Type B pancreatic cell (in vitro differentiated cells): ENCODE data around the gene RBM14. TPM values are rescaled to one million over a fixed set of nuclear protein-coding genes. Genes with fewer than 3 reads are reported as not detected.

Experiments
- DNase-seq: peaks from one replicate; pipeline ENCODE4 v3.0.0; 2021; ENCODE audit warnings: mixed read lengths; ENCODE audit not compliant: unreplicated experiment; ENCODE audit errors: extremely low spot score
- H3K27ac Mint-ChIP-seq: 2 replicates; pipeline ENCODE4 v1.8.0; 2021; ENCODE audit warnings: mild to moderate bottlenecking, mixed read lengths
- H3K27me3 Mint-ChIP-seq: 2 replicates; pipeline ENCODE4 v1.8.0; 2021; ENCODE audit warnings: mixed read lengths
- H3K36me3 Mint-ChIP-seq: 2 replicates; pipeline ENCODE4 v1.8.0; 2021; ENCODE audit warnings: mixed read lengths
- H3K4me1 Mint-ChIP-seq: one replicate; pipeline ENCODE4 v1.8.0; 2021; ENCODE audit warnings: mixed read lengths; ENCODE audit not compliant: unreplicated experiment
- H3K4me3 Mint-ChIP-seq: 2 replicates; pipeline ENCODE4 v1.8.0; 2021; ENCODE audit warnings: mild to moderate bottlenecking, mixed read lengths
- H3K9me3 Mint-ChIP-seq: 2 replicates; pipeline ENCODE4 v1.8.0; 2021; ENCODE audit warnings: mixed read lengths
- total RNA-seq: library from RNA; stranded (reverse); gene quantifications from 2 replicates; pipeline ENCODE4 v1.2.1, GENCODE V29; 2021; ENCODE audit warnings: low replicate concordance
- TF ChIP-seq, protein P1 (sequence below): fragments of 200-600 bp; sonication (generic); conservative IDR thresholded peaks from 2 replicates; pipeline ENCODE4 v1.5.0; 2021; ENCODE audit warnings: antibody characterized with exemption, mild to moderate bottlenecking

The RBM14 gene
- total RNA-seq, 1 donor from 2014 or later: 128 TPM

- no peak for DNase-seq
- H3K27me3 Mint-ChIP-seq: no peaks in the 10 kb centered on the region
- H3K4me1 Mint-ChIP-seq: peaks cover 1% of the 10 kb centered on the region
- TF ChIP-seq, protein P1, sequence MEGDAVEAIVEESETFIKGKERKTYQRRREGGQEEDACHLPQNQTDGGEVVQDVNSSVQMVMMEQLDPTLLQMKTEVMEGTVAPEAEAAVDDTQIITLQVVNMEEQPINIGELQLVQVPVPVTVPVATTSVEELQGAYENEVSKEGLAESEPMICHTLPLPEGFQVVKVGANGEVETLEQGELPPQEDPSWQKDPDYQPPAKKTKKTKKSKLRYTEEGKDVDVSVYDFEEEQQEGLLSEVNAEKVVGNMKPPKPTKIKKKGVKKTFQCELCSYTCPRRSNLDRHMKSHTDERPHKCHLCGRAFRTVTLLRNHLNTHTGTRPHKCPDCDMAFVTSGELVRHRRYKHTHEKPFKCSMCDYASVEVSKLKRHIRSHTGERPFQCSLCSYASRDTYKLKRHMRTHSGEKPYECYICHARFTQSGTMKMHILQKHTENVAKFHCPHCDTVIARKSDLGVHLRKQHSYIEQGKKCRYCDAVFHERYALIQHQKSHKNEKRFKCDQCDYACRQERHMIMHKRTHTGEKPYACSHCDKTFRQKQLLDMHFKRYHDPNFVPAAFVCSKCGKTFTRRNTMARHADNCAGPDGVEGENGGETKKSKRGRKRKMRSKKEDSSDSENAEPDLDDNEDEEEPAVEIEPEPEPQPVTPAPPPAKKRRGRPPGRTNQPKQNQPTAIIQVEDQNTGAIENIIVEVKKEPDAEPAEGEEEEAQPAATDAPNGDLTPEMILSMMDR: no peak
- H3K4me3 Mint-ChIP-seq: no peak overlapping the region
- no peaks in the 10 kb centered on the region for H3K9me3 Mint-ChIP-seq
- H3K27ac Mint-ChIP-seq: peak overlapping the region; percentile 8
- peaks cover 41% of the 10 kb centered on the region for H3K36me3 Mint-ChIP-seq
Observed at GRCh38 chr11:66628061-66628603, 11.7 kb downstream of the RBM14 start.

- Mint-ChIP-seq H3K4me3 (no peak overlapping the region), H3K9me3 (no peaks in the 10 kb centered on the region), H3K36me3 (peaks cover 34% of the 10 kb centered on the region), H3K27me3 (no peaks in the 10 kb centered on the region), H3K4me1 (no peaks in the 10 kb centered on the region), H3K27ac (no peak overlapping the region)
- TF ChIP-seq, protein P1: no peak
- no peak for DNase-seq
Observed at GRCh38 chr11:66629356-66629755, 12.9 kb downstream of the RBM14 start.

- H3K4me1 Mint-ChIP-seq: peaks cover 4% of the 10 kb centered on the region
- H3K36me3 Mint-ChIP-seq: peaks cover 40% of the 10 kb centered on the region
- no peaks in the 10 kb centered on the region for H3K27me3 Mint-ChIP-seq
- TF ChIP-seq, protein P1: no peak
- DNase-seq: no peak
- H3K4me3 Mint-ChIP-seq: no peak overlapping the region
- peak overlapping the region; percentile 55 for H3K27ac Mint-ChIP-seq
- no peaks in the 10 kb centered on the region for H3K9me3 Mint-ChIP-seq
Observed at GRCh38 chr11:66631883-66632282, 15.5 kb downstream of the RBM14 start.

GRCh38 chr11:66632952-66633351, 16.5 kb downstream of the RBM14 start:
- DNase-seq: no peak
- H3K9me3 Mint-ChIP-seq: no peaks in the 10 kb centered on the region
- H3K4me3 Mint-ChIP-seq: no peak overlapping the region
- TF ChIP-seq, protein P1: no peak
- H3K27me3 Mint-ChIP-seq: no peaks in the 10 kb centered on the region
- H3K27ac Mint-ChIP-seq: no peak overlapping the region
- H3K4me1 Mint-ChIP-seq: peaks cover 11% of the 10 kb centered on the region
- peaks cover 29% of the 10 kb centered on the region for H3K36me3 Mint-ChIP-seq

DNA sequence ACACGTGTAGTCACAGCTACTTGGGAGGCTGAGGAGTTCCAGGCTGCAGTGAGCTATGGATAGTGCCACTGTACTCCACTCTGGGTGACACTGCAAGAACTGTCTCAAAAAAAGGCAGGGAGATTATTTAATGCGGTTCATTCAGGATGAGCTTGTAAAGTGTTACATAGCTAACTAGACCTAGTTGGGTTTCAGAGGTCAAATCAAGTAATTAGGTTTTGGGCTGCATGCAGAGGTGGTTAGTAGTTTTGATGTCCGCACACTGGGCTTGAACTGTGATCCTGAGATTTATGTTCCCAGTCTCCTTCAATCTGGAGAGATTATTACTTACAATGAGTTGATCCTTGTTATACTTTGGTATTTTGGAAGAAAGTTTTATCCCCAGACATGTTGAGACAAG, 20.0 kb downstream of the RBM14 start:
- Mint-ChIP-seq H3K9me3 (no peaks in the 10 kb centered on the region), H3K27me3 (no peaks in the 10 kb centered on the region), H3K4me3 (peak overlapping the region; percentile 43), H3K27ac (peak overlapping the region; percentile 69), H3K36me3 (peaks cover 36% of the 10 kb centered on the region), H3K4me1 (peaks cover 30% of the 10 kb centered on the region)
- no peak for DNase-seq
- TF ChIP-seq, protein P1: no peak
